GM18505 (cell line): Measurements from ENCODE around the gene FHIT.

Experiments
- ATAC-seq: cut with Tn5 transposase; IDR thresholded peaks from one replicate; pipeline ENCODE4 v1.9.1; 2021; ENCODE audit not compliant: unreplicated experiment
- POLR2A ChIP-seq: IDR thresholded peaks from 4 replicates; pipeline ENCODE4 v1.6.1; 2011; ENCODE audit warnings: borderline replicate concordance; ENCODE audit not compliant: insufficient read depth, insufficient read length; ENCODE audit errors: extremely low read depth

The FHIT gene

GRCh38 chr3:61108247-61109019 is 142.8 kb downstream of the FHIT start:
- TF ChIP-seq POLR2A, result no peak
- ATAC-seq, result no peak

GRCh38 chr3:61094608-61095007 is 156.6 kb downstream of the FHIT start:
- TF ChIP-seq POLR2A, result no peak

GRCh38 chr3:61093364-61093763 is 157.9 kb downstream of the FHIT start:
- ATAC-seq, result no peak
- no peak for TF ChIP-seq POLR2A

More at GRCh38 chr3:61094608-61095007, 156.6 kb downstream of the FHIT start:
- ATAC-seq, result no peak

GRCh38 chr3:61092870-61093269 is 158.4 kb downstream of the FHIT start:
- no peak for ATAC-seq
- no peak for TF ChIP-seq POLR2A

- no peak for TF ChIP-seq POLR2A
Measured at GRCh38 chr3:61090389-61091169, 160.7 kb downstream of the FHIT start.

GRCh38 chr3:61087465-61087864 is 163.8 kb downstream of the FHIT start:
- TF ChIP-seq POLR2A, result no peak
- no peak for ATAC-seq

More at GRCh38 chr3:61090389-61091169, 160.7 kb downstream of the FHIT start:
- ATAC-seq, result no peak

- no peak for TF ChIP-seq POLR2A
- ATAC-seq, result no peak
Measured at GRCh38 chr3:61081554-61081953, 169.7 kb downstream of the FHIT start.

- no peak for ATAC-seq
- TF ChIP-seq POLR2A, result no peak
Measured at GRCh38 chr3:61080737-61081445, 170.4 kb downstream of the FHIT start.

- TF ChIP-seq POLR2A, result no peak
- ATAC-seq, result no peak
Measured at GRCh38 chr3:61078048-61078752, 173.1 kb downstream of the FHIT start.

GRCh38 chr3:61077551-61077950 is 173.7 kb downstream of the FHIT start:
- ATAC-seq, result no peak
- TF ChIP-seq POLR2A, result no peak

- TF ChIP-seq POLR2A, result no peak
- no peak for ATAC-seq
Measured at GRCh38 chr3:61074783-61075182, 176.5 kb downstream of the FHIT start.

GRCh38 chr3:61073566-61074165 is 177.6 kb downstream of the FHIT start:
- TF ChIP-seq POLR2A, result no peak

More at GRCh38 chr3:61073566-61074165, 177.6 kb downstream of the FHIT start:
- no peak for ATAC-seq
